ENCODE results near the gene S100A4. TPM values are rescaled to one million over a fixed set of nuclear protein-coding genes. Genes with fewer than 3 reads are reported as not detected.
"Not testable (repeated sequence)": the region's sequence is repeated elsewhere in the genome, so short reads cannot be mapped to it uniquely, and the experiment has no call there.

Gene S100A4
- total RNA-seq, 2 donors from 2014 or later, result 144 to 156 TPM

GRCh38 chr1:153527023-153527682 lies 18.5 kb downstream of the S100A4 start:
- no peak for DNase-seq (ENCODE audit: low spot score)
- Histone ChIP-seq H3K27me3 (no peaks in the 10 kb centered on the region), H3K27ac (no peak overlapping the region), H3K4me1 (peaks cover 0 to 22% of the 10 kb centered on the region in 2 donors), H3K9me3 (no peaks in the 10 kb centered on the region), H3K4me3 (no peak overlapping the region), H3K36me3 (no peaks in the 10 kb centered on the region)
- TF ChIP-seq CTCF (IDR thresholded peaks at IDR 0.05), result no peak

GRCh38 chr1:153526132-153526543 lies 19.5 kb downstream of the S100A4 start:
- no peaks in the 10 kb centered on the region for H3K27me3 ChIP-seq
- TF ChIP-seq CTCF (IDR thresholded peaks at IDR 0.05), result no peak
- H3K4me3 ChIP-seq, result no peak overlapping the region
- DNase-seq (ENCODE audit: low spot score), result no peak
- H3K9me3 ChIP-seq, result no peaks in the 10 kb centered on the region
- peaks cover 0 to 20% of the 10 kb centered on the region in 2 donors for H3K4me1 ChIP-seq
- H3K27ac ChIP-seq, result no peak overlapping the region
- H3K36me3 ChIP-seq, result no peaks in the 10 kb centered on the region

- TF ChIP-seq CTCF (IDR thresholded peaks at IDR 0.05), result no peak
- no peaks in the 10 kb centered on the region for H3K36me3 ChIP-seq
- peaks cover 0 to 20% of the 10 kb centered on the region in 2 donors for H3K4me1 ChIP-seq
- no peak overlapping the region for H3K4me3 ChIP-seq
- H3K9me3 ChIP-seq, result no peaks in the 10 kb centered on the region
- no peak for DNase-seq (ENCODE audit: low spot score)
- H3K27ac ChIP-seq, result no peak overlapping the region
- no peaks in the 10 kb centered on the region for H3K27me3 ChIP-seq
These were observed 20.4 kb downstream of the S100A4 start for GRCh38 chr1:153525088-153525728.

GRCh38 chr1:153522353-153523048 lies 23.1 kb downstream of the S100A4 start:
- H3K27me3 ChIP-seq; DNase-seq (ENCODE audit: low spot score); H3K27ac ChIP-seq; H3K36me3 ChIP-seq; H3K9me3 ChIP-seq; H3K4me3 ChIP-seq: not testable (repeated sequence)
- peaks cover 0 to 20% of the 10 kb centered on the region in 2 donors for H3K4me1 ChIP-seq

GRCh38 chr1:153521808-153522207 lies 23.8 kb downstream of the S100A4 start:
- not testable (repeated sequence) for H3K9me3 ChIP-seq; H3K36me3 ChIP-seq; DNase-seq (ENCODE audit: low spot score); H3K4me3 ChIP-seq; H3K27ac ChIP-seq; H3K27me3 ChIP-seq
- peaks cover 0 to 15% of the 10 kb centered on the region in 2 donors for H3K4me1 ChIP-seq

- Histone ChIP-seq H3K4me1 (peaks cover 0 to 11% of the 10 kb centered on the region in 2 donors), H3K27ac (no peak overlapping the region), H3K9me3 (no peaks in the 10 kb centered on the region), H3K27me3 (no peaks in the 10 kb centered on the region), H3K36me3 (no peaks in the 10 kb centered on the region), H3K4me3 (no peak overlapping the region)
- no peak for DNase-seq (ENCODE audit: low spot score)
- TF ChIP-seq CTCF (IDR thresholded peaks at IDR 0.05), result no peak
These were observed 24.7 kb downstream of the S100A4 start for GRCh38 chr1:153520818-153521476.

- H3K9me3 ChIP-seq; DNase-seq (ENCODE audit: low spot score): not testable (repeated sequence)
These were observed 25.4 kb downstream of the S100A4 start for GRCh38 chr1:153520137-153520691.

More at GRCh38 chr1:153520137-153520691, 25.4 kb downstream of the S100A4 start:
- H3K4me3 ChIP-seq, H3K36me3 ChIP-seq, H3K27ac ChIP-seq, H3K27me3 ChIP-seq: not testable (repeated sequence)
- peaks cover 0 to 13% of the 10 kb centered on the region in 2 donors for H3K4me1 ChIP-seq

Measured in right atrium auricular region (tissue), 2 donors.